NCI-H1417 treated with DMSO at 0.1 percent for 48 hours (cell line): ENCODE data around the gene NHS.

ENCODE experiments used
- DNase-seq: peaks from one replicate; lab custom pipeline; 2025; lab: John Stamatoyannopoulos, UW

Gene NHS

DNA sequence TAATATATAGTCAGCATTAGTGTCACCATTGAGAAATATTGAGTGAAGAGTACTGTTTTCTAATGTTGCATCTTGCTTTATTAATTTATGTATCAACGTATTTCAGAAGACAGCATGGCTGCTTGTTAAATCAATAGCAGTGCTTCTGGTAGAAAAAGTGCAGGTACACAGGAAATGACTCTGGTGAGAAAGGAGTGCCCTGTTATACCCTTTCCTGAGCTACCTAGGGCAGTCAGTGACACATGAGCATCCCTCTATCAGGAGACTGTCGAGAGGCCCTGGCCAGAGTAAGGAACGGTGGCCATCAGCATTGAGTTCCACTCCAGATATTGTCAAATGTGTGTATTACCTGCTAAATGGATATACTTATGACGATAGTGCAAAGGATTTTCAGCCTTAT lies 404.4 kb downstream of the NHS start:
- DNase-seq = no peak
